Activated T-cell treated with anti-CD3 and anti-CD28 coated beads, Interleukin-2, amount 50 U/mL, for 72 hours (primary cell): ENCODE results near the gene SRRM2. TPM values are rescaled to one million over a fixed set of nuclear protein-coding genes. Genes with fewer than 3 reads are reported as not detected.

Source experiments
- ATAC-seq, 2 donors: fragments of 150-1000 bp; cut with Tn5 transposase; replicated peaks in 1 of 2; 2 replicates each; pipeline ENCODE4 v1.10.0; 2021; ENCODE audit warnings: moderate library complexity in 2 of 2, mild to moderate bottlenecking in 1 of 2
- DNase-seq, 2 donors: peaks; one replicate each; pipeline ENCODE4 v3.0.0; 2021 to 2022; ENCODE audit warnings: mixed read lengths in 1 of 2
- H3K27ac Mint-ChIP-seq: one replicate; pipeline ENCODE4 v1.8.0; 2022; ENCODE audit warnings: mild to moderate bottlenecking, moderate library complexity, mixed read lengths
- H3K27me3 Mint-ChIP-seq: one replicate; pipeline ENCODE4 v1.8.0; 2022; ENCODE audit warnings: low read depth, mixed read lengths
- H3K36me3 Mint-ChIP-seq, 2 donors: one replicate each; pipeline ENCODE4 v1.8.0; 2022; ENCODE audit warnings: mixed read lengths in 2 of 2, mild to moderate bottlenecking in 1 of 2; ENCODE audit not compliant: insufficient read depth in 2 of 2
- H3K4me1 Mint-ChIP-seq: one replicate; pipeline ENCODE4 v1.8.0; 2022; ENCODE audit warnings: low read depth, mixed read lengths
- H3K4me3 Mint-ChIP-seq, 2 donors: one replicate each; pipeline ENCODE4 v1.8.0; 2022; ENCODE audit warnings: mild to moderate bottlenecking in 2 of 2, mixed read lengths in 2 of 2, moderate library complexity in 2 of 2
- H3K9me3 Mint-ChIP-seq, 2 donors: one replicate each; pipeline ENCODE4 v1.8.0; 2022; ENCODE audit warnings: mixed read lengths in 2 of 2
- total RNA-seq, 2 donors: library from RNA; stranded (reverse); gene quantifications; one replicate each; pipeline ENCODE4 v1.2.3, GENCODE V29; 2022

Gene SRRM2
- total RNA-seq, 2 donors from 2014 or later: 696 to 731 TPM

DNA sequence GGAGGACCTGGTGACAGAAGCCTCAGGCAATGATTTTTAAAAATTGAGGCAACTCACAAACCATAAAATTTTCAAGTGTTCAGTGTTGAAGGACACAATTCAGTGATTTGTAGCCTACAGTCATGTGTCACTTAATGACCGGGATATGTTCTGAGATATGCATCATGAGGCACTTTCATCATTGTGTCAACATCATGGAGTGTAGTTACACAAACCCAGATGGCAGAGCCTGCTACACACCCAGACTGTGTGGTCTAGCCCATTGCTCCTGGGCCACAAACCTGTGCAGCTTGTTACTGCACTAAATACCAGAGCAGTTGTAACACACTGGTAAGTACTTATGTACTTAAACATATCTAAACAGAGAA is 47.4 kb downstream of the SRRM2 start:
- Mint-ChIP-seq H3K4me1 (no peaks in the 10 kb centered on the region), H3K27me3 (peaks cover 14% of the 10 kb centered on the region), H3K9me3 (peaks cover 3 to 9% of the 10 kb centered on the region in 2 donors), H3K36me3 (peaks cover 0 to 5% of the 10 kb centered on the region in 2 donors), H3K27ac (no peak overlapping the region), H3K4me3 (no peak overlapping the region)
- ATAC-seq (no peak), DNase-seq (no peak)

DNA sequence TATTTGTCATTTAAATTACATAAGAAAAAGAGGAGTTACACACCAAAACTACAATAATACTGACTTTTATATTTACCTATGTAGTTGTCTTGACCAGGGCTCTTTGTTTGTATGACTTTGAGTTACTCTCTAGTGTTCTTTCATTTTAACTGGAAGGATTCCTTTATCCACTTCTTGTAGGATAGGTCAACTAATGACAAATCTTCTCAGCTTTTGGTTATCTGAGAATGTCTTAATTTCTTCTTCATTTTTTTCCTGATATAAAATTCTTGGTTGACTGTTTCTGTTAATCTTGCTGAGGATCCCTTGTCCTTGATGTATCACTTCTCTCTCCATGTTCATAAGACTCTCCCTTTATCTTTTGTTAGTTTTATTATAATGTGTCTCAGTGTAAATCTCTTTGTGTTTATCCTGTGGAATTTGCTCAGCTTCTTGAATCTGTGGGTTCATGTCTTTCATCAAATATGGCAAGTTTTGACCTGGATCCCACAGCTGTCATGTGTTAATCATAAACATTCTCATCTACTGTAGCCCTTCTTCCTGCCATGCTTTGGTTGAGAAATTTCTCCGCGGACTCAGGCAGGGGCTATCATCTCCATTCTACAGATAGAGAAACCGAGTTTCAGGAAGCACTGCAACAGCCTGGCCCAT is 51.2 kb downstream of the SRRM2 start:
- peaks cover 3 to 9% of the 10 kb centered on the region in 2 donors for H3K9me3 Mint-ChIP-seq
- no peak for DNase-seq
- H3K27me3 Mint-ChIP-seq: peaks cover 19% of the 10 kb centered on the region
- H3K4me3 Mint-ChIP-seq: no peak overlapping the region
- no peak for ATAC-seq
- no peak overlapping the region for H3K27ac Mint-ChIP-seq
- H3K4me1 Mint-ChIP-seq: no peaks in the 10 kb centered on the region
- peaks cover 0 to 5% of the 10 kb centered on the region in 2 donors for H3K36me3 Mint-ChIP-seq

DNA sequence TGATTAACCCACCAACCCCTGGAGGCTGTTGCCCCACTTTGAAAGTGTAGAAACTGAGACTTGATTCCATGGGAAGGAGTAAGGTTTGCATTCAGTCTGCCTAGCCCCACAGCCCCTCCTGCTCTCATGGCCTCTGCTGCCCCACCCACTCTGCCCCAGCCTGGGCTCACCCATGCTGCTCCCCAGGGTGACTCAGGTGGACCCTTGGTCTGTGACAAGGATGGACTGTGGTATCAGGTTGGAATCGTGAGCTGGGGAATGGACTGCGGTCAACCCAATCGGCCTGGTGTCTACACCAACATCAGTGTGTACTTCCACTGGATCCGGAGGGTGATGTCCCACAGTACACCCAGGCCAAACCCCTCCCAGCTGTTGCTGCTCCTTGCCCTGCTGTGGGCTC is 52.3 kb downstream of the SRRM2 start:
- Mint-ChIP-seq H3K27ac (no peak overlapping the region), H3K36me3 (peaks cover 0 to 5% of the 10 kb centered on the region in 2 donors), H3K4me3 (no peak overlapping the region), H3K4me1 (no peaks in the 10 kb centered on the region), H3K27me3 (peaks cover 27% of the 10 kb centered on the region), H3K9me3 (peaks cover 6 to 9% of the 10 kb centered on the region in 2 donors)
- ATAC-seq: no peak
- DNase-seq: no peak

DNA sequence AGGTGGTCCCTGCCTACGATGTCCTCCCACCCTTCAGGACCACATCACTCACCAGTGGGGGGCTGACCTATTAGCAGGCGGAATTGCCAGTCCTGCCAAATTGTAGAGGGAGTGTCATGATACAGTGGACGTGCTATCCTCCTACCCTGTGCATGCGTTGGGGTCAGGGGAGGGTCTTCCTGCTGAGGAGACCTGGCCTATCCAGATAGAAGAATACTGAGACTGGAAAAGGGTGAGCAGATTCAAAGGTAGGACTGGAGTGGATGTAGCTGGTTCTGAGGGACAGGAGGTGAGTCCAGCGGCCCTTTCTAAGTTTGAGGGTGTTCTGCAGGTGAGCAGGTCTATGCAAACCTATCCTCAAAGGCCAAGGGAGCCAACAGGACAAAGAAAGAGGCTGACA is 53.8 kb downstream of the SRRM2 start:
- Mint-ChIP-seq H3K27me3 (peaks cover 27% of the 10 kb centered on the region), H3K27ac (no peak overlapping the region), H3K36me3 (peaks cover 0 to 5% of the 10 kb centered on the region in 2 donors), H3K4me3 (no peak overlapping the region), H3K4me1 (no peaks in the 10 kb centered on the region), H3K9me3 (peaks cover 6 to 9% of the 10 kb centered on the region in 2 donors)
- ATAC-seq (no peak), DNase-seq (no peak)

DNA sequence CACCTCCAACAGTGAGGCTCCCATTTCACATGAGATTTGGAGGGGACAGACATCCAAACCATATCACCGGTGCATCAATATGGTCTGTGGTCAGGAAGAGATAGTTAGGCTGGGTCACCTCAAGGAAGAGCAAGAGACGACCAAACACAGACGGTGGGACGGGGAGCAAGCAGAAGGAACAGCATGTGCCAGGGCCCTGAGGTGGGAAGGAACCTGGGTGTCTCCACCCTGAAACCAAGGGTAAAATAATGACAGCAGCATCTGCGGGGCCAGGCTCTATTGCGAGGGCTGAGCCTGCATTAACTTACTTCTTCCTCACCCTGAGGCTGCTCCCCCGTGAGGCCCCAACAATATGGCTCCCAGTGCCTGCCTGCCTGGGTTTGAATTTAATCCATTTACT is 55.7 kb downstream of the SRRM2 start:
- DNase-seq (no peak), ATAC-seq (no peak)
- Mint-ChIP-seq H3K4me1 (no peaks in the 10 kb centered on the region), H3K27me3 (peaks cover 27% of the 10 kb centered on the region), H3K36me3 (peaks cover 0 to 5% of the 10 kb centered on the region in 2 donors), H3K9me3 (peaks cover 6 to 9% of the 10 kb centered on the region in 2 donors), H3K4me3 (no peak overlapping the region), H3K27ac (no peak overlapping the region)

- no peak for DNase-seq
- H3K4me1 Mint-ChIP-seq: no peaks in the 10 kb centered on the region
- no peak overlapping the region for H3K27ac Mint-ChIP-seq
- no peak overlapping the region for H3K4me3 Mint-ChIP-seq
- peaks cover 20% of the 10 kb centered on the region for H3K27me3 Mint-ChIP-seq
- H3K36me3 Mint-ChIP-seq: peaks cover 0 to under 1% of the 10 kb centered on the region in 2 donors
- H3K9me3 Mint-ChIP-seq: peaks cover 2 to 4% of the 10 kb centered on the region in 2 donors
- ATAC-seq: no peak
These were observed 56.8 kb downstream of the SRRM2 start for GRCh38 chr16:2809149-2809760.

GRCh38 chr16:2810651-2811050 is 58.2 kb downstream of the SRRM2 start:
- DNase-seq (no peak), ATAC-seq (no peak)
- H3K36me3 Mint-ChIP-seq: no peaks in the 10 kb centered on the region
- H3K4me1 Mint-ChIP-seq: no peaks in the 10 kb centered on the region
- peaks cover 20% of the 10 kb centered on the region for H3K27me3 Mint-ChIP-seq
- no peak overlapping the region for H3K27ac Mint-ChIP-seq
- no peak overlapping the region for H3K4me3 Mint-ChIP-seq
- peaks cover 0 to 3% of the 10 kb centered on the region in 2 donors for H3K9me3 Mint-ChIP-seq

DNA sequence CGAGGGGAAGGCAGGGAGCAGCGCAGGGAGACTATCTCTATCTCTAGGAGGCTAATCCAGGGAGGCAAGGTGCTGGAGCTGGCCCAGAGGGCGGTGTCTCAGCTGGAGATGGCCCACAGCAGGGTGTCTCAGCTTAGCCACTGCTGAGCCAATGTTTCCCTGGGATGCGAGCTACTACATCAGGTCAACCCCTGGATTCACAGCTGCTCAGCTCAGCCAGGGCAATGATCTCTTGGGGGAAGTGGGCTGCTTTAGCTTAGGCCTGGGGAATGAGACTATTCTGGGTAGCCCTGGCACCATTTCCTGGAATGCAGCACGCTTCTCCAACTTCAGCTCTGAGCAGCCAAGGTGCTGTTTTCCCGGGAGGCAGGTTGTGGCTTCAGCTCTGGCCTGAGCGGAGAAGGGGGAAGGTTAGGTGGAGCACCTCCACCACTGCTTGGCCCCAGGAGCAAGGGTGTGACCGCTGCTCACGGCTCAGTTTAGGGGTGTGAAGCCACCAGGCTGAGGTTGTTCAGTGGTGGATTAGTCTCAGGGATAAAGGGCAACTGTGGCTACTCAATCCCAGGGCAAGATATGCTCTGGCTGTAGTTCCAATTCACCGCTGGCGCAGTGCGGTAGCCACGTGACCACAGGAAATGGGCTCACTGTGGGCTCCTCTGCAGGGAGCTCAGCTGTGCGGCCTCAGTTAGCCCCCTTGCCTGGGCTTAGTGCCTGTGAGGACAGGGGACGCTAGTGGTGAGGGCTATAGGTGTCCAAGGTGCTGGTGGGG is 59.4 kb downstream of the SRRM2 start:
- H3K27ac Mint-ChIP-seq: no peak overlapping the region
- H3K4me3 Mint-ChIP-seq: no peak overlapping the region
- ATAC-seq (no peak), DNase-seq (no peak)
- peaks cover 20% of the 10 kb centered on the region for H3K27me3 Mint-ChIP-seq
- no peaks in the 10 kb centered on the region for H3K36me3 Mint-ChIP-seq
- H3K4me1 Mint-ChIP-seq: no peaks in the 10 kb centered on the region
- H3K9me3 Mint-ChIP-seq: peaks cover 0 to 3% of the 10 kb centered on the region in 2 donors

- ATAC-seq (no peak), DNase-seq (no peak)
- Mint-ChIP-seq H3K4me3 (no peak overlapping the region), H3K27me3 (peaks cover 7% of the 10 kb centered on the region), H3K27ac (no peak overlapping the region), H3K9me3 (peaks cover 0 to 3% of the 10 kb centered on the region in 2 donors), H3K36me3 (no peaks in the 10 kb centered on the region), H3K4me1 (no peaks in the 10 kb centered on the region)
These were observed 61.4 kb downstream of the SRRM2 start for GRCh38 chr16:2813771-2814221.

DNA sequence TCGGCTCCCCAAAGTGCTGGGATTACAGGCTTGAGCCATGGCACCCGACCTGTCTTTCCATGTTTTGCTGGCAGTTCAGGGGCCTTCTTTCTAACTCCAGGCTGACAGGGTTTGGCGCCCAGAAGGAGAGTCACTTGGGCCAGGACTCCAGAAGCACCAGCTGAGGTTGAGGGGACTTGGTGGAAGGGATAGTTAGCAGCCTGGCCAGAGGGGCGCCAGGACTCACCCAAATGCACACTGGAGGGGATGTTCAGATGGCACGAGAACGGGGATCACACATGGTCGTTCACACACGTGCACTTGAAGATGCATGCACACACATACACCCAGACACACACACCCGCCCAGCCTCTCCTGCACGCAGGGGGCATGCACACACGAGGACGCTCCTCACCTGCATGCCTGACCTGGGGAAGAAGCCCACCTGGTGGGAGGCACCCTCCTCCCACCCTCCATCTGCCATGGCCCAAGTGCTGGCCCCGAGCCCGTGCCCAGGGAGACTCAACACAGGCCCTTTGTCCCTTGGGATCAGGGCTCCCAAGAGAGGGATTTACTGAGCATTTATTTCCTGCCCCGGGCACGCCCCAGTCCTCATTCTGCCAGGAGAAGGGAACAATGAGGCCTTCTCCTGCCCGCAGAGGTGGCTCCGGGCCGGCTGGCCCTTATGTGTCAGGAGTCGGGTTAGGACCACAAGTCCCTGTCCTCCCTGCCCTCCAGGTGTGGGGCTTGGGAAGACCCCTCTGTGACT is 62.3 kb downstream of the SRRM2 start:
- Mint-ChIP-seq H3K27ac (no peak overlapping the region), H3K9me3 (no peaks in the 10 kb centered on the region), H3K4me1 (no peaks in the 10 kb centered on the region), H3K27me3 (no peaks in the 10 kb centered on the region), H3K4me3 (no peak overlapping the region), H3K36me3 (no peaks in the 10 kb centered on the region)
- DNase-seq (no peak), ATAC-seq (no peak)

GRCh38 chr16:2815299-2815771 is 62.9 kb downstream of the SRRM2 start:
- no peaks in the 10 kb centered on the region for H3K27me3 Mint-ChIP-seq
- no peaks in the 10 kb centered on the region for H3K36me3 Mint-ChIP-seq
- ATAC-seq: no peak

DNA sequence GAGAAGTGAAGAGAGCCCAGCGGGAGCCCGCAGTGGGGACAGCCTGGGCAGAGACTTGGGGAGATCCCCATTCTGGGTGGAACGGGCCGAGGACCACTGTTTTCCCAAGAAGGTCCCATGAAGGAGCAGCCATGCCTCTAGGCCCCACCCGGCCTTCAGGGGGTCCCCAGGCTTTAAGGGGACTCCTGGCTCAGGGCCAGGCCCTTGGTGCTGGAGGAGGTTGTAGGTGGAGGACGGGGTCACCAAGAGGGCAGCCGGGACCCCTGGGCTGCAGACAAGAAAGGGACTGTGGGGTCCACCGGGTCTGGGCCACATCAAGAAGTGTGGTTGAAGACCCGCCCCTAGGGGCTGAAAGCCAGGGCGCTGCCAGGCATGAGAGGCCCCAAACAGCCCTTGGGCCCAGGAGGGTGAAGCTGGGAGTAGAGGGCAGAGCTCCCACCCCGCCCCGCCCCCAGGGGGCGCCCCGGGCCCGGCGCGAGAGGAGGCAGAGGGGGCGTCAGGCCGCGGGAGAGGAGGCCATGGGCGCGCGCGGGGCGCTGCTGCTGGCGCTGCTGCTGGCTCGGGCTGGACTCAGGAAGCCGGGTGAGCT is 64.4 kb downstream of the SRRM2 start, which contains the start of gene PRSS21:
Gene PRSS21 (plus strand): TSS at position 487 of the 589 bp plus-strand sequence. CDS start 32 bp downstream, at position 519.
- no peaks in the 10 kb centered on the region for H3K36me3 Mint-ChIP-seq
- peak within 1 kb of the TSS; percentile 16 to 52 for H3K4me3 Mint-ChIP-seq
- H3K27me3 Mint-ChIP-seq: no peaks in the 10 kb centered on the region
- DNase-seq (peak; percentile 27 to 40), ATAC-seq (peak; percentile 71 to 72)
- no peaks in the 10 kb centered on the region for H3K4me1 Mint-ChIP-seq
- H3K9me3 Mint-ChIP-seq: no peaks in the 10 kb centered on the region
- H3K27ac Mint-ChIP-seq: no peak within 1 kb of the TSS

More at GRCh38 chr16:2815299-2815771, 62.9 kb downstream of the SRRM2 start:
- Mint-ChIP-seq H3K4me1 (no peaks in the 10 kb centered on the region), H3K4me3 (no peak overlapping the region), H3K27ac (no peak overlapping the region), H3K9me3 (no peaks in the 10 kb centered on the region)
- no peak for DNase-seq
